Epidermal melanocyte (primary cell): ENCODE results near the gene LSP1.
A peak's percentile ranks its signal among the peaks of the same experiment; 100 is the strongest.
"Not testable (repeated sequence)": the region's sequence is repeated elsewhere in the genome, so short reads cannot be mapped to it uniquely, and the experiment has no call there.

Experiments
- DNase-seq: peaks from one replicate; pipeline ENCODE4 v3.0.0; 2011; ENCODE audit warnings: low spot score; ENCODE audit not compliant: insufficient read length

LSP1 gene

DNA sequence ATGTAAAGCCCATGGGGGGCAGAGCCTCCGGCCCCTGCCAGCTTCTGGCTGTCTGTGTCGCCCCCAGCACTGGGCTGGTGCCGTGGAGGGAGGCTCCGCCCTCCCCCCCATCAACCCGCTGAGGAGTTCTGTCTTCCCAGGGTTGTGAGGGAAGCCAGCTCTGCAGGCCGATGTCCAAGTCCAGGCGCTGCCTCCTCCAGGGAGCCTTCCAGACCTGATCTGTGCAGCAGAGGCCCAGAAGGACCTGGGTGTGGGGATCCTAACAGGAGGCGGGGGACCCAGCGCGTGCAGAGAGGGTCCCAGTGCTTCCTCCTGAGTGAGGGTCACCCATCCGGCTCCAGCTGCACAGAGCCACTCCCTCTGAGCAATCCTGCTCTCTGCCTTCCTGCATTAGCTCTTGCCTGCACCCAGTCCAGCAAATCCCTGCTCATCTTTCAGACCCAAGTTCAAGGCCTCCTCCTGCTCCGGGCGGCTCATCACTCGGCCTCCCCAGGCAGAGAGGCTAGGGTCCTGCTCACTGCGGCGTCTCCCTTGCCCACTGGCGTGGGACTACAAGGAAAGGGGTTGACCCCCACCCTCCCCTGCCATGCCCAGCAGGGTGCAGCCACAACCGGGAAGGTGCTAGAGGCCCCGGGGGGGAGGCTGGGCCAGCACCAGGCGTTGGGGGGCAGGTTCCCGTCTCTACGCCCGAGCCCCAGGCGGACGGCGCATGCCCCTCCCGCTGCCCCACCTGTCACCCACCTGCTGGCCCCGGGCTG lies 22.4 kb downstream of the LSP1 start:
- no peak for DNase-seq

DNA sequence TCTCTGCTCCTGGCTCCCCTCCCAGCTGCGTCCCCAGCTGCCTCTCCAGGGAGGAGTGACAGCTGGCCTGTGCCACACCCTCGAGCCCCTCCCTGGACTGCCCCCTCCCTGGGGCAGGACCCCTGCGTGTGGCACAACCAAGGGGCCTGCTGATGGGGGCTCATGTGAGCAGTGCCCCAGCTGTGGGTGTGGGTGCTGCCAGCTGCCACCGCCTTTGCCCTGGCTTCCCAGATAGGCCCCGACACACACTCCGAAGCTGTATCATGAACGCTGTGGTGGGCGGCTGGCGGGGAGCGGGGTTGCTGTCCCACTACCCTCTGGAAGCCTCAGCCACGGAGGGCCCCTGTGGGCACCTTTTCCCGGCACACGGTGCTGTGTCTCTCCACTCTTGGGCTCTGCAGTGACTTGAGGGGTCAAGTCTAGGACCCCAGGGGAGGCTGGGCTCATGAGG lies 23.0 kb downstream of the LSP1 start:
- not testable (repeated sequence) for DNase-seq

DNA sequence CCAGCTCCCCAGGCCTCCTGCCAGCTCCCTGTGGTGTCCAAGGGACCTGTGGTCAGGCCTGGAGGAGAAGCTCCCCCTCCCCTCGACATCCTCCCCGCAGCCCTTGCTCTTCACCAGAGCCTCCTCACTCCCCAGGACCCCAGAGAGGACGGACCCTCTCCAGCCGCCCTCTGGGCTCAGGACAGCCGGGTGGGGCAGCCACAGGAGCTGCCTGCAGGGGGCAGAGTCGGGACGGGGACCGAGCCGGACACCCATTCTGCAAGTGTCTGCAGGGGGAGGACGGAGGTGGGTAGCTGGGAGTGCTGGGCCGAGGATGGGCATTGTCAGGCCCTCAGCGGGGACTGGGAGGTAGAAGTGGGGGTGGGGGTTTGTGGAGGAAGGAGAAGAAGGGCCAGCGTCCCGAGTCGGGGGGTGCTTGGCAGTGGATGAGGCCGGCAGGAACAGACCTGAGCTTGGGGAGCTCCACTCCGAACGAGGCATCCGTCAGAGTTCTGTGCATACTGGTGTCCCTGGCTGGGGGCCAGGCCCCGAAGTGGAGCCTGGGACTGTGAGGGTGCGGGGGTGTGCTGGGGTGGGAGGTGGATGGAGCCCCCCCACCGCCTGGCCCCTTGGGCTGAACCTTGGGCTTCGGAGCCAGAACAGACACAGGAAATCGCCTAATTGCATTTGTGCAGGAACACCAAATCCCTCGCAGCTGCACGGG lies 23.6 kb downstream of the LSP1 start:
- no peak for DNase-seq

DNA sequence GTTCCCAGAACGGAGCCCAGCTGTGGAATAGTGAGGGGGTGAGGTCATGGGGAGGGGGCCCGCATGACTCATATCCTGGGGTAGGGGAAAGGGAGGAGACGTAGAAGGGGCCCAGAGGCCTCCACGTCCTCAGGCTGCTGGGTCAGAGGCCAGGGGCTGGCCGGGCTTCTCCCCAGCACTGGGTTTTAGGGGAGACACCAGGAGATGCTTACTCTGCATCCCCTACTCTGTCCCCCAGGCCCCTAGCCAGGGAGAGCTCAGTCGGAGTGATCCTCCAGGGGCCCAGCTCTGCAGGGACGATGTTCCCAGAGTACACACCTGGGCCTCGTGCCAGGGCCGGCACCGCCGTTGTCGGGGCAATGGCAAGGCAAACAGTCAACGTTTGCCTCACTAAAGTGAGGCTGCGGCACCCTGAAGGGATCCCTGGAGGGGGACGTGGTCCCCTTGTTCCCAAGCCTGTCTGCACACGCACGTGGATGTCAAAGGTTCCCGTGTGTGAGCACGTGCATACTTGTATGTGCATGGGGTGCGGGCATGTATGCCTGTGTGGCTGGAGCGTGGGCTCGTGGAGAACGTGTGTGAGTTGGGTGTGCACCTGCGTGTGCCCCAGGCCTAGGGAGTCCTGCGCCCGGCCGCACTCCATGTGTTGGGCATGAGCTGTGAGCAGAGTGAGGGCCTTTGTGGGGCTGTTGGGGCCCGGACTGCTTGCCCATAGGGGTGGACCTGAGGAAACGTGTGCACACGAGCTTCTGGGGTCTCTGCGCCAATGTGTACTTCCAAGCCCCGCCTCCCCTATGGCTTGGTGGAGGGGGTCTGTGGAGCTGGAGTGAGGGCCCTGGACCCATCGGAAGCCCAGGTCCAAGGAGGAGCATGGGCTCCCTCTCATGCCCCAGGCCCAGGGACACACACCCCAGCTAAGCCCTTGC lies 24.6 kb downstream of the LSP1 start:
- DNase-seq = no peak

DNA sequence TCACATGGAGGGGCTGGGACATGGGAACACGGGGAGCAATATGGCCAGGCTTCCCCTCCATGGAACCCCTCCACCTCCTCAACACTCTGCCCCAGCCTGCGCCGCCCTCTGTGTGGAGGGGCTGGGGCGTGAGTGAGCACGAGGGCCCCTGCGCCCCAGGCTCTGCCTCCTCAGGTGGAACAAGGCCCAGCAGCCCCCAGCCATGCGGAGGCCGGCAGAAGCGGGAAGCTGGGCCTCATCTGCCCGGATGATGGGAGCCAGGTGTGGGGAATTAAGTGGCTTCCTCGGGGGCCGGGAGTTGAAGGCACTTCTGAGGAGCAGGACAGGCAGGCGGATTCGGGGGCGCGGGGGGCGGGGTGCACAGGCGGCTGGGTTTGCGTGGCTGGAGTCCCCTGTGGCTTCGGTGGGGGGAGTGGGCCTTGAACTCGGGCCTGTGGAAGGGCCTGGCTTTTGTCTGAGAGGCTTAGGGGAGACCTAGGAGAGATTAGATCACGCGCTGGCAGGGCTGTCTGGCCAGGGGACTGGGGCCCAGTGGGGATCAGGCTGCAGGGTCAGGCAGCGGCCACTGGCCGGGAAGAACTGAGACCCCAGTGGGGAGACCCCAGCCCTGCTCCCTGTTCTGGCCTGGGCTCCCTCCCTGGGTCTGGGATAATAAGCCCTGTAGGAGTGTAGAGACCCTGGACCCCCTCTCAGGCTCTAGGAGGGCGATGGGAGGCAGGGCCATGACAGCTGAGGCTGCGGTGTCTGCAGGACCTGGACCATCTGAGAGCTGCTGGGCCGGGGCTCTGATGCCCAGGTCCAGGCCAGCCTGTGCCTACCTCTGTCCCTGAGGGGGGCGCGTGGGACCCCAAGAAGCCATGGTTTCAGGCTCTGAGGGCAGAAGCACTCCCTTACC lies 25.5 kb downstream of the LSP1 start:
- DNase-seq = no peak

DNA sequence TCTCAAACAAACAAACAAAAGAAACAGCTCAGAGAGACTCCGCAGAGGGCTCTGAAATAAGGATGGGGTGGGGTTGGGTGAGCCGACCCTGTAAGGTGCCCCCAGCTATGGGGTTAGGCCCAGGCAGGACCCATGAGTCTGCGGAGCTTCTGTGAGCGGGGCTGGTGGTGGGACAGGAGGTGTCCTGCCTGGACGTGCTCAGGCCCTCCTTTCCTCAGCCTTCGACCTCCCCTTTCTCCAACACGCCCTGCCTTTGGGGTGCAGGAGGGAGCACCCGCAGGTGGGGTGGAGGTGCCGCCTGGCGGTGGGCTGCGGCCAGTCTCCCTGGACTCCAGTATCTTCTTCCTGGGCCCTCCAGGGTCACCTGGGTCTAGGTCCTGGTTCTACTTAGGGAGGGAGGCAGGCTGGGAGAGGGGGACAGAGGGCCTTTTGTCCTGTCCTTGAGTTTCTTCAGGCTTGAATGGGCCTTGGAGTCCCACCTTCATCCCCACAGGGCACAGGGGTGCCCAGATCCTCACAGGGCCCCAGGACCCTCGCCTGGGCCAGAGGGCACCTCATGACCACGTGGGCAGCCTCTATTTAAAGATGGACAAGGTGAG lies 26.6 kb downstream of the LSP1 start:
- DNase-seq = no peak

DNA sequence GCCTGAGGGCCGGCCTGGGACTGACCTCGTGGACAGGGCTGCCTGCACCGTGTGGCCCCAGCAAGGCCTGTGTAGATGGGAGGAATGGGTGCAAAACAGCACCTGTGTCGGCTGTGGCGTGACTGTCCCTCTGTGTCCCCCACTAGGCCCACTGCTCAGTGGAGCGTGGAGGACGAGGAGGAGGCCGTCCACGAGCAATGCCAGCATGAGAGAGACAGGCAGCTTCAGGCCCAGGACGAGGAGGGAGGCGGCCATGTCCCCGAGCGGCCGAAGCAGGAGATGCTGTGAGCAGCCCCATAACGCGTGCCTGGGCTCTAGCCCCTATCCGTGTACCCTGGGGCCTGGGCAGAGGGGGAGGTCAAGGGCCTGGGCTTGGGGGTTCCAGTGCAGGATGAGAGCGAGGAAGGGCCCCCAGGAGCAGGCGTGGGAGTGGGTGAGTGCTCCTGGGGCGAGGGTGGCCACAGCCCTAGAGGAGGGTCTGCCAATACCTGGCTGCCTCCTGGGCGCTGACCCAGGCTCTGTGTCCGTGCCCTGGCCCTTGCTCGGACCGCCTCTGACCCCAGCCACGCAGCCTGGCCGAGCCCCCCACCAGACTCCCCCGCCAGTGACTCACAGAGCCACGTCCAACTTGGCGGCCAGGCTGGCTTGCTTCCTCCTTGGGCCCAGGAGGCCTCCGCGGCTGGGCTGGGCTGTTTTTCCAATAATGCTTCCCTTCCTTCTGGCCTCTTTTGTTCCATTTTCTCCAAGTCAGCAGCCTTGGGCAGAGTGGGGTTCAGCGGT lies 27.2 kb downstream of the LSP1 start:
- DNase-seq = no peak

DNA sequence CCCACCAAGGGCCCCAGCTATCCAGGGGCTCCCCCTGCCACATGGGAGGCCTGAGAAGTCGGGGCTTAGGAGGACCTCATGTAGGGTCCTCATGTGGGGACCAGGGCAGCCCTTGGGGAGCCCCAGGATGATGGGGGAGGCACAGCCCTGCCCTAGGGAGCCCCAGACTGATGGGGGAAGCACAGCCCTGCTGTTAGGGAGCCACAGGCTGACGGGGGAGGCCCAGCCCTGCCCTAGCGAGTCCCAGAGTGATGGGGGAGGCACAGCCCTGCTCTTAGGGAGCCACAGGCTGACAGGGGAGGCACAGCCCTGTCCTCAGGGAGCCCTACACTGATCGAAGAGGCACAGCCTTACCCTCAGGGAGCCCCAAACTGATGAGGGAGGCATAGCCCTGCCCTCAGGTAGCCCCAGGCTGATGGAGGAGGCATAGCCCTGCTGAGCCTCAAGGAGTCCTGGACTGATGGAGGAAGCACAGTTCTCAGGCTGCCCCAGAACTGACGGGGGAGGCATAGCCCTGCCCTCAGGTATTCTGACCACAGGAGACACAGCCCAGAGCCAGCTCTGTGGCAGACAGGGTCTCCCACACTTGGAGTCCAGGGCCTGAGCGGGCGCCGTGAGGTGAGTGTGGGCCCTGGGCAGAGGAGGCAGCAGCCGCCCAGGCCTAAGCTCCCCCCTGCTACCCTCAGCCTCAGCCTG lies 28.0 kb downstream of the LSP1 start:
- DNase-seq = no peak

DNA sequence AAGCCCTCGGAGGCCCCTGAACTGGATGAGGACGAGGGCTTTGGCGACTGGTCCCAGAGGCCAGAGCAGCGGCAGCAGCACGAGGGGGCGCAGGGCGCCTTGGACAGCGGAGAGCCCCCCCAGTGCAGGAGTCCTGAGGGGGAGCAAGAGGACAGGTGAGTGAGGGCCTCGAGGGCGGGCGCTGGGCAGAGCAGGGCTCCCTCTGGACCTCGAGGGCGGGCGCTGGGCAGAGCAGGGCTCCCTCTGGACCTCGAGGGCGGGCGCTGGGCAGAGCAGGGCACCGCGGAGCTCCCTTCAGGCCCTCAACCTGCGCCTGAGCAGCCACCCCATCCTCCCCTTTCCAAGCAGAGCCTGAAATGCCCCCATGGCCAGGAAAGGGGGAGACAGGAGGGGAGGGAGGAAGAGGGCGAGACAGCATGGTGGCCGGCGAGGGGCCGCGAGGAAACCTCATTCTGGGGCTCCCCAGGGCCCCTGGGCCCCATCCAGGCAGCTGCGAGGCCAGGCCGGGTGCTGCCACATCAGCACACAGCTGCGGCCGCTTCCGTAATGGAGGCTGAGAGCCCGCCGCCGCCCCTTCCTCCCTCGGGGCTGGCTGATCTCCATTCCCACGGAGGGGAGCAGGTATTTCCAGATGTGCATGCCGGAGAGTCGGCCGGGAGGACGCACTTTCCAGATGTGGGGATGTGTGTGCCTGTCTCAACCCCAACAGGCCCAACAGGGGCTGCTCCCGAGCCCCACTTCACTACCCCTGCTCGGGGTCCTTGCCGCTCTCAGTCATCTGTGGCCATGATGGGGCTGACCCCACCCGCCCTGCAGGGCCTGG lies 28.8 kb downstream of the LSP1 start:
- no peak for DNase-seq

DNA sequence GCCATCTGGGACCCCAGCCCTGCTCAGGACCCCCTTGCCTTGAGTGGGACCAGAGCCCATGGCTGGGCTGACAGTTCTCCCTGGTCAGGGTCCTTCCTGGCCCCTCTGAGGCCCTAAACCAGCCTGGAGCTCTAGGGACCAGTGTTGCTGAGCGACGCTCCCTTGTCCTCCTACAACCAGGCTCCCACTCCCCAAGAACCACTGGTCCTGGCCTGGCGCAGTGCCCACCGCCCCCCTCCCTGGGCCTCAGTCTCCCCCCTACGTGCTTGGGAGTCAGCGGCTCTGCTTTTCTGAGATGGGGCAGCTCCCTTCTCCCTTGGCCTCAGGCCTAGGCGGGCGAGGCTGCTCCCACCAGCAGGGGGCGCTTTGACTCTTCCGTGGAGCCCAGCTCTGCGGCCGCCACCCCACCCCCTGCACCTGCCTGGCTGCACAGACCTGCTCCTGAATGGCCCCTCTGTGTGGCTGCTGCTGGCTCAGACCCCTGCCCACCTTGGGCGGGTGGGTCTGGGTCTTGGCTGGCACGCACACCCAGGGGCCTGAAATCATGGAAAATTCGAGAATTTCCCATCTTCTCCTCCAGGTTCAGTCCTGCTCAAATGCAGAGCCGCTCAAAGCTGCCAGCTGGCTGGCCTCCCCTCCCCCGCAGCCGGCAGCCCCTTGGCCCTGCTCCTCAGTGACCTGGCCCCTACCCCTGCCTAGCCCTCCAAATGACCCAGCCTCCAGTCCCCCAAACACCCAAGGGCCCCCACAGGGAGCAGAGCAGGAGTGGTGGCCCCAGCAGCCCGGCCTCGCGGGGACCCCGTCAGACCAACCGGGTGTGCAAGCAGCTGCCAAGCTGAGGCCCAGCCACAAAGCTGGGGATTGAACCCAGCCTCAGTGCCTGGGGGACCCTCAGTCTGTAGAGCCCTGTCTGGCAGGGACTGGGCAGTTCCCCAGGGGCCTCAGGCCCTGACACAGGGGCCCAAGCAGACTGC lies 29.7 kb downstream of the LSP1 start:
- peak; percentile 95 for DNase-seq

DNA sequence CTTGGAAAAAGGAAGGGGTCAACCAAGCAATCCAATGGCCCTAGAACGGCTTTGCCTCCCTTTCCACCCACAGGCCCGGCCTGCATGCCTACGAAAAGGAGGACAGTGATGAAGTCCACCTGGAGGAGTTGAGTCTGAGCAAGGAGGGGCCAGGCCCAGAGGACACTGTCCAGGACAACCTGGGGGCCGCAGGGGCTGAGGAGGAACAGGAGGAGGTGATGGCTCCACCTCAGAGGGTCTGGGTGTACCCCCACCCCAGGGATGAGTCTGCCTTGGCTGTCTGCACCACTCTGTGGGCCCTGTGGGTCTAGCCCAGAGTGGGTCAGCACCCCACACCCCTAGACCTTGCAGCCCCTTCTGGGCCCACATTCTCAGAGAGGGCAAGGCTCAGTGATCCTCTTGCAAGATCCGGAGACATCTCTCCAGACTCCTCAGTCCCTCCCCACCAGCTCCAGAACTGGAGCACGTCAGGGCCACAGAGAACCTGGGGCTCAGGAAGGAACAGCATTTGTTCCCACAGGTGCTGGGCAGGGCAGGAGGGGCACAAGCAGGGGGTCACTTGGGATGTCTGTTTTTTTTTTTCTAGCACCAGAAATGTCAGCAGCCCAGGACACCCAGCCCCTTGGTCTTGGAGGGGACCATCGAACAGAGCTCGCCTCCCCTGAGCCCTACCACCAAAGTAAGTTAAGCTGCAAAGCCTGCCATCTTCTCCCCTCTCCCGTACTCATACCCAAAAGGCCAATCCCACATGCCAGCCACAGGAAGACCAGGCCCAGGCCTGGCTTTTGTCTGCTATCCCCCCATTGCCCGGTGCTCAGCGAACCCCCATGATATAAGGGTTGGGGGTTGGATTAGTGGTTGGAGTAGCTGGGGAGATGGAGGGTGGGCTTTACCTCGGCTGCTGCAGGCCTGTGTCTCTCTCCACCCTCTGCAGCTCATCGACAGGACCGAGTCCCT lies 30.7 kb downstream of the LSP1 start:
- DNase-seq = no peak

DNA sequence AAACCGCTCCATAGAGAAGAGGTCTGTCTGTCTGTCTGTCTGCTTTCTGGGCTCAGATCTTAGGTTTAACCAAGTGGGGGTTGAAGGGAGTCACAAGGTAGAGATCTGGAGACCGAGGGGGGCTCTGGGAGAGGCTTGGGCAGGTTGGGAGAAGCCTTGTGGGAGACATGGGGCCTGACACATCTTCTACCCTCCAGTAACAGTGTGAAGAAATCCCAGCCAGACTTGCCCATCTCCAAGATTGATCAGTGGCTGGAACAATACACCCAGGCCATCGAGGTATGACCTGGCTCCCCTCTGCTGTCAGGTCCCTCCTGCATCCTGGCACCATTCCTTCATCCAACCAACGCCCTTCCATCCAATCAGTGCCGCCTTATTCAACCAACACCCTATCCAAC lies 31.4 kb downstream of the LSP1 start:
- DNase-seq = no peak

DNA sequence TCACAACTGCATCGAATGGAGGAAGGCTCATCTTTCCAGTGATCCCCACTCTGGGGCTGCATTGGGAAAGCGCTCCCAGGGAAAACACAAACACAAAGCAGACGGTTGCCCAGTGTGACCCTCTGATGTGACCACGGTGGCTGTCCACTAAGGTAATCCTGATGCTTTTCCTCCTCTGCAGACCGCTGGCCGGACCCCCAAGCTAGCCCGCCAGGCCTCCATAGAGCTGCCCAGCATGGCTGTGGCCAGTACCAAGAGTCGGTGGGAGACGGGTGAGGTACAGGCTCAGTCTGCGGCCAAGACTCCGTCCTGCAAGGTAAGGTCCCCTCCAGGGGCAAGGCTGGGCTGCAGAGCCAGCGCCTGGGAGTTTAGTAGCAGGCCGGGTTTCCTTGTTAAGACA lies 33.7 kb downstream of the LSP1 start:
- not testable (repeated sequence) for DNase-seq

DNA sequence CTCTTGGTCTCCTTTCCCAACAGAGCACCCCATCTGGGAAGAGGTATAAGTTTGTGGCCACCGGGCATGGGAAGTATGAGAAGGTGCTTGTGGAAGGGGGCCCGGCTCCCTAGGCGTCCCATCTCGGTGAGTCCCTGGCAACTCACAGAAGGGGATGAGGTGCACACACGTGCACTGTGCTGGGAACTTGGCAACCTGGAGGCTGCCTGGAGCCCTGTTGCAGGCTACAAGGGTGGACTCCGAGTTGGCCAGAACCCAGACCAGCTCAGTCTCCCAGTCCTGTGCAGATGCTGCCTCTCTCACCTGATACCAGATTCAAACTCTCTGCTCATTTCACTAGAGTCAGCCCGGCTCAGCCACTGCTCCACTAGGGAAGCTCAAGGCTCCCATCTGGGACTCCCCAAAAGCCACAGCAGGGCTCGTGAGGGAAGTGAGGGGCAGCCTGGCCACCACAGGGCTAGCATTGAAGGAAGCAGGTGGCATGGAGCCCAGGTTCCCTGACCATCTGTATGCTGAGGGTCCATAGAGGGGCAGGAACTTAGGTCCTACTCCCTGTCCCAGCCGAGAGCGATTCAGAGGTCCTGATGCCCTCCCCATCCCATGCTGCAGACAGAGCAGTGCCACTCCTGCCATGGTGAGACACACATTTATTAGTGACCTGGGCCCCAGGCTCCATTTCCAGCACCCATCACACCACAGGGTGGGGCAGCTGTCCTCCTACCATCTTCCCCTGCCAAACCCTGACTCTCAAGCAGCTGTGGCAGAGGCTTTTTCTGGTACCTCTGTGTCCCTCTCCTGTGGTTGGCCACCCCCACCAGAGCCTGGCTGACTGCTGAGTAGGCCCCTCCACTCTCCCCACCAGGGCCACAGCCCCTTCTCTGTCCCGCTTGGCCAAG lies 34.8 kb downstream of the LSP1 start:
- DNase-seq = no peak

DNA sequence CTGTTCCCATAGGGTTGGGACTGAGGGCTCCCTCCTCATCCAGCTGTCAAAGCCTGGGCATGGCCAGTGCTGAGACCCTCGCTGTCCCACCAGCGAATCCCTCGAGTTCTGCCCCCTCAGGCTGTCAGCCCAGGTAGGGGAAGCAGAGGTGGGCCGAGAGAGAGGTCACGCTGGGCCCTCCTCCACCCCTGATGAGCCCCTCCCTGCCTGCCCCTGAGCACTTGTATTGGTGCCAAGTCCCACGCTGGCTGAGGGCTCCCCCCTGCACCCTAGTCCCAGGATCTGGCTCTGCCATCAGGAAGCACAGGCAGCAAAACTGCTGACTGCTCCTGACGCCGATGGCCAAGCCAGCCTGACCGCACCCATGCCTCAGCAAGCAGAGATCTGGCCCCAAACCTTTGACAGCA lies 35.5 kb downstream of the LSP1 start:
- no peak for DNase-seq
